Muscle of leg (tissue), 11 donors: ENCODE results near the gene CDK5R1. TPM values are rescaled to one million over a fixed set of nuclear protein-coding genes. Genes with fewer than 3 reads are reported as not detected.
"Not testable (repeated sequence)": the region's sequence is repeated elsewhere in the genome, so short reads cannot be mapped to it uniquely, and the experiment has no call there.

ENCODE experiments used
- DNase-seq: peaks from one replicate; pipeline ENCODE4 v3.0.0; 2013
- H3K27ac ChIP-seq: one replicate; pipeline ENCODE4 v1.5.1; 2013; ENCODE audit warnings: mild to moderate bottlenecking, low read length, control low read depth
- H3K27me3 ChIP-seq: one replicate; pipeline ENCODE4 v1.6.1; 2013; ENCODE audit warnings: low read length; ENCODE audit not compliant: control insufficient read depth, insufficient read depth
- H3K36me3 ChIP-seq: one replicate; pipeline ENCODE4 v1.6.1; 2013; ENCODE audit warnings: low read length; ENCODE audit not compliant: control insufficient read depth, insufficient read depth
- H3K4me1 ChIP-seq: one replicate; pipeline ENCODE4 v1.6.1; 2013; ENCODE audit warnings: low read length; ENCODE audit not compliant: control insufficient read depth, insufficient read depth
- H3K4me3 ChIP-seq: one replicate; pipeline ENCODE4 v1.5.1; 2013; ENCODE audit warnings: low read length, control low read depth
- H3K9me3 ChIP-seq: replicated peaks from 2 replicates; pipeline ENCODE4 v1.6.1; 2013; ENCODE audit warnings: low read depth, low read length; ENCODE audit not compliant: control insufficient read depth
- WGBS: methylation state at CpG from one replicate; pipeline ENCODE4 v1.1.5; 2013; ENCODE audit warnings: missing lambda C conversion rate; ENCODE audit not compliant: insufficient coverage; 5-methylcytosine and 5-hydroxymethylcytosine counted together
- polyA plus RNA-seq, 8 donors: library from polyadenylated mRNA; unstranded; fragments of 120-200 nt; gene quantifications; one replicate each; pipeline versions ENCODE4 v1.2.1 to v1.2.3, GENCODE V29; 2013; ENCODE audit warnings: inconsistent platforms in 1 of 8, low replicate concordance in 1 of 8; ENCODE audit not compliant: insufficient read length in 8 of 8, insufficient read depth in 1 of 8
- total RNA-seq: library from RNA; stranded (reverse); fragments of 120-200 nt; gene quantifications from one replicate; pipeline ENCODE4 v1.2.4, GENCODE V29; 2013

The CDK5R1 gene
- total and polyA plus RNA-seq, 9 donors: 4.4 to 11.4 (median 9.4) TPM

GRCh38 chr17:32446949-32447348 lies 39.8 kb upstream of the CDK5R1 start:
- Histone ChIP-seq H3K4me1 (peaks cover 8% of the 10 kb centered on the region), H3K9me3 (no peaks in the 10 kb centered on the region), H3K36me3 (peaks cover 21% of the 10 kb centered on the region), H3K4me3 (no peak overlapping the region), H3K27me3 (no peaks in the 10 kb centered on the region), H3K27ac (no peak overlapping the region)
- 100% methylated on average over 2 of the region's 2 CpGs for WGBS
- no peak for DNase-seq

GRCh38 chr17:32449963-32450362 lies 36.8 kb upstream of the CDK5R1 start:
- DNase-seq: no peak
- Histone ChIP-seq H3K27me3 (no peaks in the 10 kb centered on the region), H3K9me3 (no peaks in the 10 kb centered on the region), H3K4me1 (peaks cover 3% of the 10 kb centered on the region), H3K4me3 (no peak overlapping the region), H3K36me3 (peaks cover 45% of the 10 kb centered on the region), H3K27ac (no peak overlapping the region)
- WGBS: 100% methylated on average over 1 of the region's 5 CpGs

DNA sequence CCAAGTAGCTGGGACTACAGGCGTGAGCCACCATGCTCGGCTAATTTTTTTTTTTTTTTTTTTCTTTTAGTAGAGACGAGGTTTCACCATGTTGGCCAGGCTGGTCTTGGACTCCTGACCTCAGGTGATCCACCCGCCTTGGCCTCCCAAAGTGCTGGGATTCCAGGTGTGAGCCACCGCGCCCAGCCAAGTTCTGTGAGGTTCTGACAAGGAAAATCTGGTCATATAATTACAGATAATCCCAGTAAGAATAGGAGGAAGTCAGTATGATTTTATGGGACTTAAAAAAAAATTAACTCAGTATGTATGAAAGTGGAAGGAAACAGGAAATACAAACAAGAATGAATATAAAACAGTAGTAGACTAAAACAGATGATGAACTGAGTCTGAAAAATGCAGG lies 36.4 kb upstream of the CDK5R1 start:
- H3K36me3 ChIP-seq: peaks cover 48% of the 10 kb centered on the region
- H3K27me3 ChIP-seq, DNase-seq, H3K27ac ChIP-seq, H3K9me3 ChIP-seq, H3K4me3 ChIP-seq, H3K4me1 ChIP-seq: not testable (repeated sequence)
- WGBS: no CpG with 5 or more reads among the region's 6 CpGs

- Histone ChIP-seq H3K36me3 (peaks cover 46% of the 10 kb centered on the region), H3K9me3 (no peaks in the 10 kb centered on the region)
Observed at GRCh38 chr17:32451879-32452278, 34.9 kb upstream of the CDK5R1 start.

GRCh38 chr17:32452281-32452680 lies 34.5 kb upstream of the CDK5R1 start:
- DNase-seq: no peak

More at GRCh38 chr17:32451879-32452278, 34.9 kb upstream of the CDK5R1 start:
- 0% methylated on average over 1 of the region's 2 CpGs for WGBS
- Histone ChIP-seq H3K27ac (no peak overlapping the region), H3K4me1 (no peaks in the 10 kb centered on the region), H3K4me3 (no peak overlapping the region), H3K27me3 (no peaks in the 10 kb centered on the region)
- no peak for DNase-seq

GRCh38 chr17:32453370-32453769 lies 33.4 kb upstream of the CDK5R1 start:
- H3K9me3 ChIP-seq: no peaks in the 10 kb centered on the region
- no peaks in the 10 kb centered on the region for H3K4me1 ChIP-seq
- no peak overlapping the region for H3K4me3 ChIP-seq
- no peak for DNase-seq
- H3K36me3 ChIP-seq: peaks cover 47% of the 10 kb centered on the region
- WGBS: no CpG with 5 or more reads among the region's 2 CpGs
- no peak overlapping the region for H3K27ac ChIP-seq
- H3K27me3 ChIP-seq: no peaks in the 10 kb centered on the region

More at GRCh38 chr17:32452281-32452680, 34.5 kb upstream of the CDK5R1 start:
- Histone ChIP-seq H3K4me3 (no peak overlapping the region), H3K27me3 (no peaks in the 10 kb centered on the region), H3K27ac (no peak overlapping the region), H3K9me3 (no peaks in the 10 kb centered on the region), H3K4me1 (no peaks in the 10 kb centered on the region), H3K36me3 (peaks cover 44% of the 10 kb centered on the region)
- no CpG with 5 or more reads among the region's 1 CpG for WGBS

DNA sequence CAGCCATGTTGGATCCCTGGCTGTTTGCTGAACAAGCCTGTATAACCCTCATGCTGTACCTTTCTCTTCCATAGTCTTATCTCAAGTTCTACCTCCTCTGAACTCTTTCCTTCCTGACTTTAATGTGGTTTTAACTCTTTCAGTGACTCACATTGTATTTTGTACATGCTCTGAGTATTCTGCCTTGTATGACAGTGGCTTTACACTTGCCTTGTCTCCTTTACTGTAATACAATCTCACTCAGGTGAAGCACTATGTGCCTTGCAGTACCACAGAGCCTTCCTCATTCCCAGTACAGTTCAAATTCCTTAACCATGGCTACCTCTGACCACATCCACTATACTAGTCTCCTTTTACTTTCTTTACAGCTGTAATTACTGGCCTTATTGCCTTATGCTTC lies 28.4 kb upstream of the CDK5R1 start:
- H3K4me1 ChIP-seq: no peaks in the 10 kb centered on the region
- peaks cover 45% of the 10 kb centered on the region for H3K36me3 ChIP-seq
- no peaks in the 10 kb centered on the region for H3K9me3 ChIP-seq
- no peaks in the 10 kb centered on the region for H3K27me3 ChIP-seq
- DNase-seq: no peak
- no peak overlapping the region for H3K4me3 ChIP-seq
- H3K27ac ChIP-seq: no peak overlapping the region

DNA sequence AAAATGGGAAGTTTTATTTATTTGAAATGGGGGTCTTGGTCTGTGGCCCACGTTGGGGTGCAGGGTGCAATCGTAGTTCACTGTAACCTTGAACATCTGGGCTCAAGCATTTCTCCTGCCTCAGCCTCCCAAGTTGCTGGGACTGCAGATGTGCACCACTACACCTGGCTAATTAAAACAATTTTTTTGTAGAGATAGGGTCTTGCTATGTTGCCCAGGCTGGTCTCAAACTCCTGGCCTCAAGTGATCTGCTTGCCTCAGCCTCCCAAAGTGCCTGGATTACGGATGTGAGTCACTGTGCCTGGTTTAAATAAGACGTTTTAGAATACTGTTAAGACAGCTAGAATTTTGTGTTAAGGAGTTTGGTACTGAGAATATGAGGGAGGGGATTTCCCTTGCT lies 26.7 kb upstream of the CDK5R1 start:
- Histone ChIP-seq H3K36me3 (peaks cover 41% of the 10 kb centered on the region), H3K4me3 (no peak overlapping the region), H3K27ac (no peak overlapping the region), H3K4me1 (no peaks in the 10 kb centered on the region), H3K9me3 (no peaks in the 10 kb centered on the region), H3K27me3 (no peaks in the 10 kb centered on the region)
- 93% methylated on average over 2 of the region's 4 CpGs for WGBS
- no peak for DNase-seq

GRCh38 chr17:32461498-32461852 lies 25.3 kb upstream of the CDK5R1 start:
- H3K36me3 ChIP-seq: peaks cover 44% of the 10 kb centered on the region
- 30% methylated on average over 1 of the region's 4 CpGs for WGBS

DNA sequence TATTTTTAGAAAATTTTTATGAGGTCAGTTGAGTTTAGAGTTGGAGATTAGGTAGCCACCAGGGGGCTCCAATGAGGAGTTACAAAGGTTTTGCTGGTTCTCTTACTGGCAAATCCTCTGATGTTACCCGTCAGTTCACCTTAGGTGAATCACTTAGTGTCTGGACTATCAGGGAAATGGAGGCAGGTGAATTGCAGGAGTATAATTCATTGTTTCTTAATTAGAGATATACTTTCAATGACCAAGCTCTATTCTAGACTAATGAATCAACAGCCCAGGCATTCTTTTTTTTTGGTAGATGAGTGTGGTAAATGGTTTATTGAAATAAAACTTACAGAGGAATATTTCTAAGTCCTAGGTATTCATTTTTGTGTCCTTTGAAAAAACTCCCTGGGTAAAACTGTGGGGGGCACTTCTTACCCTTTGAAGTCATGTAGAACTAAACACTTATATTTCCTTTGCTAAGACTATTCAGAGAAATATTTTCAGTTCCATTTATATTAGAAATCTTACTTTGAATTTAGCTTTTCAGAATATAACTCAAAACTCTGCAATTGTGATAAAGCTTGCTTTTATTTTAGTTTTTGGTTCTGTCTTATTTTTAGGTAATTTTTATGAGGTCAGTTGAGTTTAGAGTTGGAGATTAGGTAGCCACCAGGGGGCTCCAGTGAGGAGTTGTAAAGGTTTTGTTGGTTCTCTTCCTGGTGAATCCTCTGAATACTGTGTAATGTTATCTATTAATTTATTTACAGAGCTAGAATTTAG lies 24.8 kb upstream of the CDK5R1 start:
- H3K4me1 ChIP-seq: no peaks in the 10 kb centered on the region
- no CpG with 5 or more reads among the region's 1 CpG for WGBS
- no peak overlapping the region for H3K4me3 ChIP-seq
- no peaks in the 10 kb centered on the region for H3K27me3 ChIP-seq
- H3K27ac ChIP-seq: no peak overlapping the region
- DNase-seq: no peak
- peaks cover 44% of the 10 kb centered on the region for H3K36me3 ChIP-seq
- H3K9me3 ChIP-seq: no peaks in the 10 kb centered on the region

More at GRCh38 chr17:32461498-32461852, 25.3 kb upstream of the CDK5R1 start:
- H3K4me1 ChIP-seq: no peaks in the 10 kb centered on the region
- H3K27ac ChIP-seq: no peak overlapping the region
- no peaks in the 10 kb centered on the region for H3K27me3 ChIP-seq
- no peak overlapping the region for H3K4me3 ChIP-seq
- DNase-seq: no peak
- no peaks in the 10 kb centered on the region for H3K9me3 ChIP-seq

GRCh38 chr17:32463304-32463703 lies 23.5 kb upstream of the CDK5R1 start:
- H3K27me3 ChIP-seq: no peaks in the 10 kb centered on the region
- DNase-seq: no peak
- H3K27ac ChIP-seq: no peak overlapping the region
- no peaks in the 10 kb centered on the region for H3K4me1 ChIP-seq
- peaks cover 47% of the 10 kb centered on the region for H3K36me3 ChIP-seq
- WGBS: no CpG with 5 or more reads among the region's 3 CpGs
- H3K4me3 ChIP-seq: no peak overlapping the region
- H3K9me3 ChIP-seq: no peaks in the 10 kb centered on the region
